Lower lobe of right lung (tissue), 2 donors: ENCODE measurements around the gene NCAPG2. TPM values are rescaled to one million over a fixed set of nuclear protein-coding genes. Genes with fewer than 3 reads are reported as not detected.

Experiments used
- ATAC-seq, 2 donors: fragments of 200-7000 bp; cut with Tn5 transposase; one replicate each; pipeline ENCODE4 v1.9.1; 2020 to 2022; ENCODE audit warnings: mild to moderate bottlenecking in 2 of 2, moderate library complexity in 2 of 2
- DNase-seq: peaks from one replicate; pipeline ENCODE4 v3.0.0-alpha.2; 2020
- H3K27ac ChIP-seq: fragments of 200-600 bp; one replicate; pipeline ENCODE4 v1.8.0; 2022
- H3K27me3 ChIP-seq: fragments of 200-600 bp; one replicate; pipeline ENCODE4 v1.8.0; 2022; ENCODE audit warnings: low read depth
- H3K36me3 ChIP-seq: fragments of 200-600 bp; one replicate; pipeline ENCODE4 v1.8.0; 2022; ENCODE audit warnings: mild to moderate bottlenecking
- H3K4me1 ChIP-seq: fragments of 200-600 bp; one replicate; pipeline ENCODE4 v1.8.0; 2022
- H3K4me3 ChIP-seq: fragments of 200-600 bp; one replicate; pipeline ENCODE4 v1.8.0; 2022; ENCODE audit warnings: mild to moderate bottlenecking
- H3K9me3 ChIP-seq: fragments of 200-600 bp; one replicate; pipeline ENCODE4 v1.8.0; 2022
- intact Hi-C: fragments of 100-400 bp; cut with DNase I; formaldehyde crosslinking; loops from one replicate; pipeline ENCODE4 v1.11.0; 2022
- total RNA-seq: library from RNA; stranded (reverse); fragmentation: NEBNext Ultra II Directional; extraction: Animal tissue kit (Norgen Biotek cat#: 25700); gene quantifications from one replicate; pipeline ENCODE4 v1.2.1, GENCODE V29; 2021
- TF ChIP-seq, protein P1 (sequence below): fragments of 200-600 bp; IDR thresholded peaks from one replicate; pipeline ENCODE4 v1.8.0; 2022; ENCODE audit warnings: antibody characterized with exemption, mild to moderate bottlenecking
- donor health status: DM: no; HTN: yes; CAD: no; lungs with severe emphysema.

The NCAPG2 gene
- total RNA-seq, 1 donor from 2014 or later = 10.0 TPM

DNA sequence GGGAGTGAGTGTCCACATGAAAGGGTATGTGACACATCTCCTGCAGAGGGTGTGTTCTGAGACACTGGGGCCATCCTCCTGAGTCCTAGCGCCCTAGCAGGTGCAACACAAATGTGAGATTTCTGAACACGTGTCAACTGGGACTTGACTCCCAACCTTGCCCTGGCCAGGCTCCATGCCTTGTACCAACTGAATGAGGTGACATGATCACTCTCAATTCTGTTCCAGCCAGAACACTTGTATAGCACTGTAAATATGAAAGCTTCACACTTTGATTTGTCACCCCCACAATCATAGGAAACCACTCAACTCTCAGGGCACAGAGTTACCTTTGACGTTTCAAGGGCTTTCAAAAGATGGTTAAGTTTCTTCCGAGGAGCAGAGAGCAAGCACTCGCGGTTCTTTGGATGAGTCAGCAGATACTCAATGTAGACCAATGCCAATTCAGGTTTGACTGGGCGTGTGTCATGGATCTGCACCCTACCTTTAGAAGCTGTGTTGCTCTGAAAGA lies 48.6 kb downstream of the NCAPG2 start:
- no peak for DNase-seq
- Histone ChIP-seq H3K27ac (no peak overlapping the region), H3K4me3 (no peak overlapping the region), H3K9me3 (no peaks in the 10 kb centered on the region), H3K4me1 (no peaks in the 10 kb centered on the region), H3K27me3 (no peaks in the 10 kb centered on the region), H3K36me3 (peaks cover 11% of the 10 kb centered on the region)
- intact Hi-C loops = no loop called here
- TF ChIP-seq, protein P1, sequence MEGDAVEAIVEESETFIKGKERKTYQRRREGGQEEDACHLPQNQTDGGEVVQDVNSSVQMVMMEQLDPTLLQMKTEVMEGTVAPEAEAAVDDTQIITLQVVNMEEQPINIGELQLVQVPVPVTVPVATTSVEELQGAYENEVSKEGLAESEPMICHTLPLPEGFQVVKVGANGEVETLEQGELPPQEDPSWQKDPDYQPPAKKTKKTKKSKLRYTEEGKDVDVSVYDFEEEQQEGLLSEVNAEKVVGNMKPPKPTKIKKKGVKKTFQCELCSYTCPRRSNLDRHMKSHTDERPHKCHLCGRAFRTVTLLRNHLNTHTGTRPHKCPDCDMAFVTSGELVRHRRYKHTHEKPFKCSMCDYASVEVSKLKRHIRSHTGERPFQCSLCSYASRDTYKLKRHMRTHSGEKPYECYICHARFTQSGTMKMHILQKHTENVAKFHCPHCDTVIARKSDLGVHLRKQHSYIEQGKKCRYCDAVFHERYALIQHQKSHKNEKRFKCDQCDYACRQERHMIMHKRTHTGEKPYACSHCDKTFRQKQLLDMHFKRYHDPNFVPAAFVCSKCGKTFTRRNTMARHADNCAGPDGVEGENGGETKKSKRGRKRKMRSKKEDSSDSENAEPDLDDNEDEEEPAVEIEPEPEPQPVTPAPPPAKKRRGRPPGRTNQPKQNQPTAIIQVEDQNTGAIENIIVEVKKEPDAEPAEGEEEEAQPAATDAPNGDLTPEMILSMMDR = no peak
- peak; percentile 28 to 43 for ATAC-seq

DNA sequence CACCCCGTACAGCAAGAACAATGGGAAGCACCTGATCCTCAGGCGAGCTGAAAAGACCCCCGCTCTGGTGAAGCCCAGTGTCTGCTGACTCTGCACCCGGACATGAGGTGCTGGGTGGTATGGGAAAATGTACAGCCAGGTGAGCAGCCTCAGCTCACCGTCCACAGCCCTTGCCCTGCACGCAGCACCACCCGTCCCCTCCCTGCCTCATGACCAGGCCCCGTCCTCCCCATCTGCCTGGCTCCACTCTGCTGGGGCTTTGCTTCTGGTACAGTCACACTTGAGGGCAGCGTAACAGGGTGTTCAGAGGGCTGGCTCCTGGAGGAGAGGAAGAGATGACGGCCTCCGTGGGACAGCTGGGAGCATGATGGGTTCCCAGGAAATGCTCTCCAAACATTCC lies 49.1 kb downstream of the NCAPG2 start:
- no peaks in the 10 kb centered on the region for H3K9me3 ChIP-seq
- DNase-seq = no peak
- H3K27ac ChIP-seq = no peak overlapping the region
- peak in 1 of 2 donors; percentile 57 for ATAC-seq
- H3K4me1 ChIP-seq = no peaks in the 10 kb centered on the region
- no peaks in the 10 kb centered on the region for H3K27me3 ChIP-seq
- TF ChIP-seq, protein P1 = no peak
- intact Hi-C loops = no loop called here
- no peak overlapping the region for H3K4me3 ChIP-seq
- peaks cover 16% of the 10 kb centered on the region for H3K36me3 ChIP-seq

DNA sequence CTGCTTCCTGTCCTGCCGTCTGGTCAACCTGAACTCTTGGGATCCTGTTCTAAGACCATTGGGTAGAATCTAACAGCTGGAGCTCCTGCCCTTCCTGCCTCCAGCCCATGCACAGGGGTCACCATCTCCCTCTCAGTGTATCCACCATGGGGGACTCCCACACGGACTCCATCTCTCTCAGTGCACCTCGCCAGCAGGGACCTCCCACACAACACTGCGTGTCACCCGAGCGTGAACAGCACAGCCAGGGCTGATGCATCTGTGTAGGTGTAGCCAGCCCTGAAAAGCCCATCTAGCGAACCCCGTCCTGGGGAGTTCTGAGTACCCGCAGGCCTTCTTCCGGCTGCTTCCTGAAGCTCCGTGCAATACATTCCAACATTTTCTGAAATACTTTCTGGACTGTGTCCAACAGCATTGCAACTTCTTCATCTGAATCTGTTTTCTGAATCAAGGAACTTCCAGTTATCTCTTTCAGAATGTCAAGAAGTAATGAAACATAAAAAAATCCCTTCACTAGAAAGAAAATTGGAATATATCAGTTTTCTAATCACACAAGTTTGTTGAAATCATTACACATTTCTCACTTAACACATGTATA lies 52.5 kb downstream of the NCAPG2 start:
- DNase-seq (no peak), ATAC-seq (no peak)
- H3K4me3 ChIP-seq = no peak overlapping the region
- H3K27ac ChIP-seq = no peak overlapping the region
- no peaks in the 10 kb centered on the region for H3K9me3 ChIP-seq
- H3K27me3 ChIP-seq = no peaks in the 10 kb centered on the region
- TF ChIP-seq, protein P1 = no peak
- H3K36me3 ChIP-seq = peaks cover 16% of the 10 kb centered on the region
- intact Hi-C loops = no loop called here
- H3K4me1 ChIP-seq = no peaks in the 10 kb centered on the region

DNA sequence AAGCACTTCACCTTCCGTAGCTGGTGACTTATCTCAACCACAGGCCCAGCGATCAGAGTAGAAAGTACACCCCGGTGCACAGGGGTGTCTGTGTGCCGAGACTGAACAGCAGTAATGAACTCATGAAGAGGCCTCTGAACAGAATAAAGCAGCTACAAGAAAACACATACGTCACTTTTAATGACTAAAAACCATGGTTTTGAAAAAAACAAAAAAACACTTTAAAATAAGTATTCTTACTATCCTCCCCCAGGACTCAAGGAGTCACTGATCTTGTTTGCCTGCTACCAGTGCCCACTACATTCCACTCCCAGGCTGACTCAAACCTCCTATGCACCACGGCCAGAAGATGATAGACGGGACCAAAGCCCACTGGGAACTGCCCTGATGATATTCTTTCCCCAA lies 53.8 kb downstream of the NCAPG2 start:
- no peaks in the 10 kb centered on the region for H3K9me3 ChIP-seq
- H3K4me1 ChIP-seq = no peaks in the 10 kb centered on the region
- H3K27me3 ChIP-seq = no peaks in the 10 kb centered on the region
- H3K27ac ChIP-seq = no peak overlapping the region
- no peak overlapping the region for H3K4me3 ChIP-seq
- DNase-seq (no peak), ATAC-seq (no peak)
- intact Hi-C loops = no loop called here
- TF ChIP-seq, protein P1 = no peak
- peaks cover 18% of the 10 kb centered on the region for H3K36me3 ChIP-seq

DNA sequence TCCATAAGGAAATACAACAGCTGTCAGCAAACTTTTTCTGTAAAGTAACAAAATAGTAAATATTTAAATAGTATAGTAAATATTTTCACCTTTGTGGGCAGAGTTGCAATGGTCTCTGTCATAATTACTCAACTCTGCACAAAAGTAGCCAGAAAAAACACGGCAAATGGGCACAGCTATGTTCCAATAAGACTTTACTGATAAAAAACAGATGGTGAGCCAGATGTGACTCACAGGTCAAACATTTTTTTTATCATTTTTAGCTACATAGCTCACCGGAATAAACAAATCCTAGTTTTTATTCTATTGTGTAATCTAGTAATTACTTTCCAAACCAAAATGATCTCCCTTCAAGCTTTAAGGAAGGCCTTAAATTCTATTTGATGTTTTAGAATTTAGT lies 55.3 kb downstream of the NCAPG2 start:
- DNase-seq (no peak), ATAC-seq (no peak)
- no peaks in the 10 kb centered on the region for H3K4me1 ChIP-seq
- H3K27me3 ChIP-seq = no peaks in the 10 kb centered on the region
- H3K4me3 ChIP-seq = no peak overlapping the region
- peaks cover 27% of the 10 kb centered on the region for H3K36me3 ChIP-seq
- TF ChIP-seq, protein P1 = no peak
- H3K9me3 ChIP-seq = no peaks in the 10 kb centered on the region
- intact Hi-C loops = no loop called here
- no peak overlapping the region for H3K27ac ChIP-seq
